Skeletal muscle tissue (tissue), 4 donors: ENCODE measurements around the gene FBXO47. TPM values are rescaled to one million over a fixed set of nuclear protein-coding genes. Genes with fewer than 3 reads are reported as not detected.
"Not testable (repeated sequence)": the region's sequence is repeated elsewhere in the genome, so short reads cannot be mapped to it uniquely, and the experiment has no call there.

ENCODE experiments used
- H3K27ac ChIP-seq: one replicate; pipeline ENCODE4 v1.7.0; 2013; ENCODE audit warnings: mild to moderate bottlenecking, low read depth, low read length, inconsistent platforms
- H3K27me3 ChIP-seq, 3 donors: one replicate each; pipeline ENCODE4 v1.7.0; 2013; ENCODE audit warnings: low read length in 3 of 3; ENCODE audit not compliant: control insufficient read depth in 3 of 3, insufficient read depth in 3 of 3
- H3K36me3 ChIP-seq, 3 donors: one replicate each; pipeline ENCODE4 v1.7.0; 2013; ENCODE audit warnings: low read length in 3 of 3; ENCODE audit not compliant: control insufficient read depth in 3 of 3, insufficient read depth in 3 of 3
- H3K4me1 ChIP-seq, 3 donors: one replicate each; pipeline ENCODE4 v1.7.0; 2013; ENCODE audit warnings: low read length in 3 of 3, mild to moderate bottlenecking in 3 of 3; ENCODE audit not compliant: control insufficient read depth in 3 of 3, insufficient read depth in 3 of 3
- H3K4me3 ChIP-seq, 3 donors: one replicate each; pipeline ENCODE4 v1.7.0; 2013; ENCODE audit warnings: low read length in 3 of 3
- H3K9ac ChIP-seq, 3 donors: one replicate each; pipeline ENCODE4 v1.7.0; 2013; ENCODE audit warnings: low read length in 3 of 3, mild to moderate bottlenecking in 3 of 3, moderate library complexity in 2 of 3, low read depth in 1 of 3
- H3K9me3 ChIP-seq, 3 donors: one replicate each; pipeline ENCODE4 v1.7.0; 2013; ENCODE audit warnings: low read length in 3 of 3; ENCODE audit not compliant: control insufficient read depth in 3 of 3
- total RNA-seq: library from RNA; depleted of rRNA; stranded (reverse); fragments of >200 nt; gene quantifications from one replicate; pipeline ENCODE4 v1.2.3, GENCODE V29; 2014
- donor health status: Osteomylitis.

The FBXO47 gene
- total RNA-seq, 1 donor from 2014 or later = not detected

DNA sequence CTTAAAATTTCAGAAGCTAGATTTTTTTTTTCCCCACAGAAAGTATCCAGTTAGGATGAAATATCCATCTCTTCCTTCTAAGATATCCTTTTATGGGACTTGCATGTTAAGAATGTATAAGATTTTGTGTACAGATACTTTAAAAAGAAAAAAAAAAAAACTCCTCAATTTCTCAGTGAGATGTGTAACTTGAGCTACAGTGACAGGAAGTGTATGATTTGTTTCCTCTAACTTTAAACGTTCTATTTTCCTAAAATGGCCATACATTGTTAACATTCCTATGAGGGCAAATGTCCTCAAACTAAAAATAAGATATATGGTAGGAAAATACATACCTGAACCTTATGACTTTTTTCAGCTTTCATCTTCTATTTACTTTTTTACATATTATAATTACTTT is 8.9 kb downstream of the FBXO47 start:
- Histone ChIP-seq H3K36me3 (no peaks in the 10 kb centered on the region), H3K27me3 (no peaks in the 10 kb centered on the region), H3K4me3 (no peak overlapping the region), H3K9me3 (no peaks in the 10 kb centered on the region), H3K9ac (no peak overlapping the region), H3K4me1 (no peaks in the 10 kb centered on the region), H3K27ac (no peak overlapping the region)

- H3K36me3 ChIP-seq, H3K27ac ChIP-seq, H3K9ac ChIP-seq, H3K4me1 ChIP-seq, H3K4me3 ChIP-seq, H3K9me3 ChIP-seq, H3K27me3 ChIP-seq: not testable (repeated sequence)
These were observed 13.4 kb downstream of the FBXO47 start for GRCh38 chr17:38953800-38954199.

GRCh38 chr17:38947189-38947588 is 20.0 kb downstream of the FBXO47 start:
- Histone ChIP-seq H3K9me3 (no peaks in the 10 kb centered on the region), H3K27ac (no peak overlapping the region), H3K4me3 (no peak overlapping the region), H3K27me3 (no peaks in the 10 kb centered on the region), H3K4me1 (no peaks in the 10 kb centered on the region), H3K36me3 (no peaks in the 10 kb centered on the region), H3K9ac (no peak overlapping the region)

GRCh38 chr17:38943607-38944006 is 23.6 kb downstream of the FBXO47 start:
- Histone ChIP-seq H3K4me3 (no peak overlapping the region), H3K36me3 (no peaks in the 10 kb centered on the region), H3K27ac (no peak overlapping the region), H3K9ac (no peak overlapping the region), H3K9me3 (no peaks in the 10 kb centered on the region), H3K27me3 (no peaks in the 10 kb centered on the region), H3K4me1 (no peaks in the 10 kb centered on the region)

GRCh38 chr17:38942696-38943334 is 24.4 kb downstream of the FBXO47 start:
- Histone ChIP-seq H3K27me3 (no peaks in the 10 kb centered on the region), H3K4me3 (no peak overlapping the region), H3K9me3 (no peaks in the 10 kb centered on the region), H3K27ac (no peak overlapping the region), H3K36me3 (no peaks in the 10 kb centered on the region), H3K4me1 (no peaks in the 10 kb centered on the region), H3K9ac (no peak overlapping the region)

DNA sequence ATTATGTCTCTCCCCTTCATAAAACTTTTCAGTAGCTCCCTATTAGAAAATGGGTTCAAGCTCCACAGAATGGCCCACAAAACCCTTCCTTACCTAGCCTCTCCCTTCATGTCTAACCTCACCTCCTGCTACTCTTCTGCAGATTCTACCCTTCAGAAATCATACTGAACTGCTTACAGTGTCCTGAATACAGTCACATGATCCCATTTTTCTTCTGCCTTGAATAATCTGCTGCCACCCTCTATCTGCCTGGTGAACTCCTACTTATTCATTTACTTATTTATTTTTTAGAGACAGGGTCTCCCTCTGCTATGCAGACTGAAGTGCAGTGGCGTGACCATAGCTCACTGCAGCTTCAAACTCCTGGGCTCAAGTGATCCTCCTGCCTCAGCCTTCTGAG is 26.8 kb downstream of the FBXO47 start:
- no peaks in the 10 kb centered on the region for H3K27me3 ChIP-seq
- no peaks in the 10 kb centered on the region for H3K4me1 ChIP-seq
- no peaks in the 10 kb centered on the region for H3K36me3 ChIP-seq
- H3K27ac ChIP-seq = no peak overlapping the region
- H3K9ac ChIP-seq = no peak overlapping the region
- no peaks in the 10 kb centered on the region for H3K9me3 ChIP-seq
- no peak overlapping the region for H3K4me3 ChIP-seq

DNA sequence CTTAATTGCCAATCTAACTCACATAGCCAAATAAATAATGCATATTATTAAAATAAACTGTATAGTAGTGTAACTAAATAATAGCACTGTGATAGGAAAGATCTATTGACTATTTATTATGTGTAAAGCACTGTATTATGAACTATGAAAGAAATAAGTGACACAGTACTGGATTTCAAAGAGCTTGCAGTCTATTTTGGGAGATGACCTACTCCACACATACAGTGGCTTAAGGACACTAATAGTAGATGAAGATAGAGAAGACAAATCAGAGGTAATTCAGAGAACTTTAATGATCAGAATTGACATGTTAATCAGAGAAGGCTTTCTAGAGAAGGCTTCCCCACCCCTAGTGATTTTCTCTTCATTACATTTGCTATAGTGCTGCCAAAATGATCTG is 27.2 kb downstream of the FBXO47 start:
- Histone ChIP-seq H3K36me3 (no peaks in the 10 kb centered on the region), H3K27me3 (no peaks in the 10 kb centered on the region), H3K9ac (no peak overlapping the region), H3K4me3 (no peak overlapping the region), H3K27ac (no peak overlapping the region), H3K4me1 (no peaks in the 10 kb centered on the region), H3K9me3 (no peaks in the 10 kb centered on the region)

GRCh38 chr17:38933962-38934361 is 33.2 kb downstream of the FBXO47 start:
- H3K9me3 ChIP-seq, H3K4me1 ChIP-seq, H3K27ac ChIP-seq, H3K4me3 ChIP-seq, H3K9ac ChIP-seq, H3K36me3 ChIP-seq, H3K27me3 ChIP-seq: not testable (repeated sequence)

DNA sequence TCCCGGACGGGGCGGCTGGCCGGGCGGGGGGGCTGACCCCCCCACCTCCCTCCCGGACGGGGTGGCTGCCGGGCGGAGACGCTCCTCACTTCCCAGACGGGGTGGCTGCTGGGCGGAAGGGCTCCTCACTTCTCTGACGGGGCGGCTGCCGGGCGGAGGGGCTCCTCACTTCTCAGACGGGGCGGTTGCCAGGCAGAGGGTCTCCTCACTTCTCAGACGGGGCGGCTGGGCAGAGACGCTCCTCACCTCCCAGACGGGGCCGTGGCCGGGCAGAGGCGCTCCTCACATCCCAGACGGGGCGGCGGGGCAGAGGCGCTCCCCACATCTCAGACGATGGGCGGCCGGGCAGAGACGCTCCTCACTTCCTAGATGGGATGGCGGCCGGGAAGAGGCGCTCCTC is 36.4 kb downstream of the FBXO47 start:
- not testable (repeated sequence) for H3K9me3 ChIP-seq, H3K36me3 ChIP-seq, H3K9ac ChIP-seq, H3K27ac ChIP-seq, H3K4me3 ChIP-seq, H3K4me1 ChIP-seq, H3K27me3 ChIP-seq

DNA sequence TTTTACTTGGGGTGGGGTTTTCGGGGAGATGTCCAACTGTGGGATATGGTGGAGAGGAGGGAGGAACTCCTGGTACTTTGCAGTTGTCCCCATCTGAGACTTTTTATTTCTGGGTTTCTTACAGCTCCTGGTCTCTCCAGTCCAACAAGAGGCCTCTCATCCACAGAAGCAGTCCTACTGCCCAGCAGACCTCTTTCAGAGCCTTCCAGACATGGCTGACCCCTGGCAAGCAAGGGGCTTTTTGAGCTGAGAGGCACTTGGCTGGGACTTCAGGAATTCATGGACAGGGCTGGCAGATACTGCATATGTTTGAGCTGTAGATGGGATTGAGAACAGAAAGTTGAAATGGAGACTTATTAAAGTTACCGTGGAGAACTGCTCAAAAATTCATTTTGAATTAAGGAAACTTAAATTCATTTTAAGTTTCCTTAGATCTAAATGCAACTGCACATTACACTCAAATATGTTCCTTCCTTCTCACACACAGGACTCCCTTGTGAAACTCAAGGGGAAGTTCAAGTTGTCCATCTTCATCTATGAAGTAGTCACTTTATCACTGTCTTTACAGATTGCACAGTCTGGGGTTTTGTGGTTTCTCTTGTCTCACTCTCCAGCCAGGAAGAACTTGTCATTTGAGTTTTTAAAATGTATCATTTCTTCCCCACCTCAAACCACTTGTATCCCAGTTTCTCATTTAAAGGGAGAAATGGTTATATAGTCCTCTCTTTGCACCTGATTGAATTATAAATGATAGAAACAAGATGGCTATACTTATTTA is 40.7 kb downstream of the FBXO47 start:
- no peak overlapping the region for H3K27ac ChIP-seq
- no peaks in the 10 kb centered on the region for H3K27me3 ChIP-seq
- no peaks in the 10 kb centered on the region for H3K9me3 ChIP-seq
- H3K4me1 ChIP-seq = peaks cover 17% of the 10 kb centered on the region in 3 donors
- H3K9ac ChIP-seq = no peak overlapping the region
- no peak overlapping the region for H3K4me3 ChIP-seq
- no peaks in the 10 kb centered on the region for H3K36me3 ChIP-seq
